DND-41 (cell line): ENCODE data around the gene DTNBP1.

Source experiments
- ATAC-seq: fragments of 200-7000 bp; cut with Tn5 transposase; 3 replicates; pipeline ENCODE4 v1.9.1; 2021; ENCODE audit warnings: low read depth; ENCODE audit not compliant: insufficient read depth
- DNase-seq: peaks from one replicate; pipeline ENCODE4 v3.0.0-alpha.2; 2020
- H2AFZ ChIP-seq: 2 replicates; pipeline ENCODE4 v1.6.0; 2012; ENCODE audit warnings: low read depth, low read length
- H3K27ac ChIP-seq: 2 replicates; pipeline ENCODE4 v1.5.1; 2012; ENCODE audit warnings: low read length, inconsistent platforms
- H3K27me3 ChIP-seq: fragments of 200-600 bp; sonication (generic); 2 replicates; pipeline ENCODE4 v1.6.0; 2012; ENCODE audit warnings: low read length, mild to moderate bottlenecking, inconsistent platforms; ENCODE audit not compliant: insufficient read depth, poor library complexity
- H3K36me3 ChIP-seq: 2 replicates; pipeline ENCODE4 v1.5.1; 2012; ENCODE audit warnings: low read length, inconsistent platforms; ENCODE audit not compliant: insufficient read depth
- H3K4me1 ChIP-seq: 2 replicates; pipeline ENCODE4 v1.5.1; 2012; ENCODE audit warnings: mild to moderate bottlenecking, low read length; ENCODE audit not compliant: insufficient read depth
- H3K4me2 ChIP-seq: 2 replicates; pipeline ENCODE4 v1.6.0; 2012; ENCODE audit warnings: mild to moderate bottlenecking, moderate library complexity, low read length, inconsistent platforms; ENCODE audit not compliant: insufficient read depth
- H3K4me3 ChIP-seq, 2 experiments: fragments of 200-600 bp in 1 of 2; shearing (Covaris generic) in 1 of 2; 2 replicates each; pipeline ENCODE4 v1.5.1; 2012 to 2016; ENCODE audit warnings: inconsistent platforms in 2 of 2, low read length in 2 of 2, mild to moderate bottlenecking in 2 of 2, low read depth in 1 of 2, moderate library complexity in 1 of 2
- H3K79me2 ChIP-seq: 2 replicates; pipeline ENCODE4 v1.6.0; 2012; ENCODE audit warnings: low read length, inconsistent platforms; ENCODE audit not compliant: insufficient read depth
- H3K9ac ChIP-seq: 2 replicates; pipeline ENCODE4 v1.6.0; 2012; ENCODE audit warnings: low read depth, mild to moderate bottlenecking, inconsistent platforms, low read length, moderate library complexity
- H3K9me3 ChIP-seq: 2 replicates; pipeline ENCODE4 v1.5.1; 2012; ENCODE audit warnings: low read length, moderate library complexity, mild to moderate bottlenecking, inconsistent platforms; ENCODE audit not compliant: insufficient read depth, severe bottlenecking
- H4K20me1 ChIP-seq: 2 replicates; pipeline ENCODE4 v1.6.0; 2012; ENCODE audit warnings: low read length; ENCODE audit not compliant: insufficient read depth
- EZH2 ChIP-seq: IDR thresholded peaks from 3 replicates; pipeline ENCODE4 v1.6.1; 2012; ENCODE audit warnings: borderline replicate concordance, low read depth, mild to moderate bottlenecking, moderate library complexity, low read length, inconsistent platforms; ENCODE audit not compliant: severe bottlenecking
- TF ChIP-seq, protein P1 (sequence below): IDR thresholded peaks from 2 replicates; pipeline ENCODE4 v1.5.1; 2012; ENCODE audit warnings: borderline replicate concordance, low read length, moderate library complexity, mild to moderate bottlenecking; ENCODE audit not compliant: poor library complexity, severe bottlenecking; ENCODE audit errors: extremely low read depth

The DTNBP1 gene

DNA sequence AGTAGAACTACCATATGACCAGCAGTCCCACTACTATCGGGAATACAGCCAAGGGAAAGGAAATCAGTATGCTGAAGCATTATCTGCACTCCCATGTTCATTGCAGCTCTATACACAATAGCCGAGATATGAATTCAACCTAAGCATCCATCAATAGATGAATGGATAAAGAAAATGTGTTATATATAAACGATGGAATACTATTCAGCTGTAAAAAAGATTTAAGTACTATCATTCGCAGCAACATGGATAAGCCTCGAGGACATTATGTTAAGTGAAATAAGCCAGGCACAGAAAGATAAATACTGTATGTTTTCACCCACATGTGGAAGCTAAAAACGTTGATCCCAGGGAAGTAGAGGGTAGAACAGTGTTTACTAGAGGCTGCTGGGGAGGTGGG lies 44.1 kb downstream of the DTNBP1 start:
- DNase-seq (no peak), ATAC-seq (no peak)
- no peak overlapping the region for H2AFZ ChIP-seq
- no peak overlapping the region for H3K4me3 ChIP-seq
- H3K27me3 ChIP-seq: no peaks in the 10 kb centered on the region
- peaks cover 60% of the 10 kb centered on the region for H3K79me2 ChIP-seq
- H3K4me2 ChIP-seq: no peak overlapping the region
- H3K27ac ChIP-seq: no peak overlapping the region
- H4K20me1 ChIP-seq: peaks cover 22% of the 10 kb centered on the region; the same call in 1 of the 2 replicates
- H3K4me1 ChIP-seq: peaks cover 12% of the 10 kb centered on the region
- no peak overlapping the region for H3K9ac ChIP-seq
- H3K9me3 ChIP-seq: no peaks in the 10 kb centered on the region
- TF ChIP-seq, protein P1, sequence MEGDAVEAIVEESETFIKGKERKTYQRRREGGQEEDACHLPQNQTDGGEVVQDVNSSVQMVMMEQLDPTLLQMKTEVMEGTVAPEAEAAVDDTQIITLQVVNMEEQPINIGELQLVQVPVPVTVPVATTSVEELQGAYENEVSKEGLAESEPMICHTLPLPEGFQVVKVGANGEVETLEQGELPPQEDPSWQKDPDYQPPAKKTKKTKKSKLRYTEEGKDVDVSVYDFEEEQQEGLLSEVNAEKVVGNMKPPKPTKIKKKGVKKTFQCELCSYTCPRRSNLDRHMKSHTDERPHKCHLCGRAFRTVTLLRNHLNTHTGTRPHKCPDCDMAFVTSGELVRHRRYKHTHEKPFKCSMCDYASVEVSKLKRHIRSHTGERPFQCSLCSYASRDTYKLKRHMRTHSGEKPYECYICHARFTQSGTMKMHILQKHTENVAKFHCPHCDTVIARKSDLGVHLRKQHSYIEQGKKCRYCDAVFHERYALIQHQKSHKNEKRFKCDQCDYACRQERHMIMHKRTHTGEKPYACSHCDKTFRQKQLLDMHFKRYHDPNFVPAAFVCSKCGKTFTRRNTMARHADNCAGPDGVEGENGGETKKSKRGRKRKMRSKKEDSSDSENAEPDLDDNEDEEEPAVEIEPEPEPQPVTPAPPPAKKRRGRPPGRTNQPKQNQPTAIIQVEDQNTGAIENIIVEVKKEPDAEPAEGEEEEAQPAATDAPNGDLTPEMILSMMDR: no peak
- no peak for TF ChIP-seq EZH2
- peaks cover 21% of the 10 kb centered on the region for H3K36me3 ChIP-seq

DNA sequence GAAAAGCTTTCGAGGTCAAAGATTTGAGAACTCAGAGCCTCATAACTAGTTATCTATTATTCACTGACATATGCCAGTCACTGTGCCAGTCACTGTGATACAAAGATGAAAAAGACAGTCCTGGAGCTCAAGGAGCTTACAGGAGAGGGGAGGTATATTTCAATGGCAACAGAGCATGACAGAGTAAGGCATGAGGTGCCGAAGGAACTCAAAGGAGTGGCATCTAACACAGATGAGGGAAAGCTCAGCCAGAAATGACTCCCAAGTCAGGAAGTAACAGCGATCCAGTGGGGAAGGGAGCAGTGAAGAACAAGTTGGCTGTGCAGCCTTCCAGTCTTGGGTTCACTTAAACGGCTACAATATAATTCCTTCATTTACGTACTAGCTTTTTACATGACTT lies 46.6 kb downstream of the DTNBP1 start:
- H3K4me1 ChIP-seq: no peaks in the 10 kb centered on the region
- no peak overlapping the region for H3K4me2 ChIP-seq
- H3K79me2 ChIP-seq: peaks cover 41% of the 10 kb centered on the region
- H3K36me3 ChIP-seq: peaks cover 39% of the 10 kb centered on the region
- TF ChIP-seq, protein P1: no peak
- no peak for TF ChIP-seq EZH2
- H3K4me3 ChIP-seq: no peak overlapping the region
- no peaks in the 10 kb centered on the region for H3K9me3 ChIP-seq
- DNase-seq (no peak), ATAC-seq (no peak)
- no peak overlapping the region for H2AFZ ChIP-seq
- H3K27me3 ChIP-seq: no peaks in the 10 kb centered on the region
- H3K27ac ChIP-seq: no peak overlapping the region
- peaks cover 14% of the 10 kb centered on the region; the same call in 1 of the 2 replicates for H4K20me1 ChIP-seq
- no peak overlapping the region for H3K9ac ChIP-seq

DNA sequence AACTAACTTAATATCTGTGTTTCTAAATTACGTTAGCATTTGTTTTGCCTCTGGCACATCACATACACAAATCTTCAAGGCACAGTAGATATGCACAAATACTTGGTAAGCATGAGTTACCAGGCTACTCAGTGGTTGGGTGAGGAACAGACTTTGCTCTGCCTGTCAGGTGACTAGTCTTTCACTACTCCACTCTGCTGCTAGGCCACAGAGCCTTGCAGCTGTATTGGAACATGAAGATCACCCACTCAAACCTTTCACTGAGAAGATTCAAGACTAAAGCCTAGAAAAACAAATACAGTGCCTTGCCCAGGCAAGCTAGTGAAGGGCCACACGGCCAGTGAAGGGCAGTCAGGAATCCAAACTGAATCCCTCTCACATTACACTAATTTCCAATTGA lies 47.0 kb downstream of the DTNBP1 start:
- Histone ChIP-seq H3K9ac (no peak overlapping the region), H3K4me3 (no peak overlapping the region), H2AFZ (no peak overlapping the region), H3K4me2 (no peak overlapping the region), H3K36me3 (peaks cover 44% of the 10 kb centered on the region), H3K4me1 (no peaks in the 10 kb centered on the region), H3K9me3 (no peaks in the 10 kb centered on the region), H3K79me2 (peaks cover 41% of the 10 kb centered on the region), H4K20me1 (peaks cover 14% of the 10 kb centered on the region; the same call in 1 of the 2 replicates), H3K27ac (no peak overlapping the region), H3K27me3 (no peaks in the 10 kb centered on the region)
- DNase-seq (no peak), ATAC-seq (0 out of 3 replicates have a peak, but pooled peaks have one; percentile 33)
- TF ChIP-seq EZH2: no peak
- TF ChIP-seq, protein P1: no peak

DNA sequence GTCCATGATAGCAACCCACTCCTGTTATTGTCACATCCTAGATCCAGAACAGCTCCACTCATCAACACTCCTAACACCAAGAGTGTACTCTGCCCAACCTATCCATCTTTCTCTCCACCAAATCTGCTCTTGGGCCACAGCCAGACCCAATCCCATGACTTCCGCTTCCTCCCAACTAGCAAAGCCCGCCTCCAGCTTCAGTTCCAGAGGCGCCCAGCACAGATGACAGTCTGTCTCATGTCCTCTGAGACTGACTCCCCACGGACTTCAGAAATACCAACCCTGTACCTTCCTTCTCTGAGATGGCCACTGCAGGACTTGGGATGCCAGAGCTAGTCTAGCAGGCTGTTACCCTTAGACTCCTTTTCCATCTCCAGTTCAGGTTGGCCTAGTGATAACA lies 48.6 kb downstream of the DTNBP1 start:
- Histone ChIP-seq H3K36me3 (peaks cover 59% of the 10 kb centered on the region), H3K9ac (no peak overlapping the region), H3K27ac (no peak overlapping the region), H3K4me2 (no peak overlapping the region), H3K9me3 (no peaks in the 10 kb centered on the region), H3K4me1 (no peaks in the 10 kb centered on the region), H3K4me3 (no peak overlapping the region), H3K79me2 (peaks cover 34% of the 10 kb centered on the region), H2AFZ (no peak overlapping the region), H3K27me3 (no peaks in the 10 kb centered on the region), H4K20me1 (peaks cover 14% of the 10 kb centered on the region; the same call in 1 of the 2 replicates)
- DNase-seq (no peak), ATAC-seq (no peak)
- TF ChIP-seq, protein P1: no peak
- no peak for TF ChIP-seq EZH2
